GM18861 (cell line): ENCODE data around the gene NPHS2.
"Not testable (repeated sequence)": the region's sequence is repeated elsewhere in the genome, so short reads cannot be mapped to it uniquely, and the experiment has no call there.

ENCODE experiments used
- ATAC-seq: cut with Tn5 transposase; IDR thresholded peaks from one replicate; pipeline ENCODE4 v1.9.1; 2021; ENCODE audit not compliant: unreplicated experiment

Gene NPHS2

DNA sequence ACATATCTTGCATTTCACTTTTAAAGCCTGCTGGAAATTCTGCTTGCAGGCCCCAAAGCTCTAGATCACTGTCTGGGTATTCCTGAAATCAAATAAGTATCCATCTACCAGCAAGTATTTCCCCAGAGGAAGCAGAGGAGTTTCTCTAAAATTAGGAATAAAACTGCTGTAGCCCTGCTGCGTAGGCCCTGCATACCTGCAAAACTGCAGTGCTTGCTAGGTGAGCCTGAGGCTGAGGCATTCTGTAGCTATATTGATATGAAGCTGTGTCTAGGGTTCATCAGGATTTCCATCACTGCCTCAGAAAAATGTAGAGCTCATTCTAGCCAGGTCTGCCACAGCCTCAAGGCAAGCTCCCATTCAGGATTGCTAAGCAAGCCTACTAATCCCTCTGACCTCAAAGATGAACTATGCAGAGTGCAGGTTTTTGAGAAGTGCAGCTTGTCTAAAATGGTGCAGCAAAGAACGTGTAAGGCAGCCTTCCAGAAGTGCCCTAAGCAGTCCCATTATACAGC lies 28.7 kb downstream of the NPHS2 start:
- ATAC-seq: no peak

GRCh38 chr1:179545321-179545720 lies 30.4 kb downstream of the NPHS2 start:
- no peak for ATAC-seq

- no peak for ATAC-seq
Measured at GRCh38 chr1:179541774-179542173, 34.0 kb downstream of the NPHS2 start.

DNA sequence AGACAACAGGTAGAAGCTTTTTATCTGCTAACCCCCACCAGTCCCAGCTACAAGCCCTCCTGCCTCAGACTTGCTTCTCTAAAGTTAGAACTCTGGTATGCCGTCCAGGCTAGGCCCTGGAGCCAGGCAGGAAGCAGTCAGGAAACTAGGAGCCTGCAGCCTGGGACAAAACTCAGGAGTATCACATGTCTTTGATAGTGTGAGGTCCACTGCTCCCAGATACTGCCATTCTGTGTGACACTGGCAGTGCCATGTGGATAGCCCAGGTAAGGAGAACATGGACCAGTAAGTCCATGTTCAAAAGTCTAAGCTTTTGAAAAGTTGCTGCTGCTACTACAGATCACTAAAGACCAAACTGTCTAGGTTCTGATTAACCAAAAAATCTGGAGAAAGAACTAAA lies 45.4 kb downstream of the NPHS2 start:
- no peak for ATAC-seq

GRCh38 chr1:179529482-179530195 lies 46.1 kb downstream of the NPHS2 start:
- no peak for ATAC-seq

- not testable (repeated sequence) for ATAC-seq
Measured at GRCh38 chr1:179518544-179518943, 57.2 kb downstream of the NPHS2 start.

GRCh38 chr1:179516976-179517705 lies 58.6 kb downstream of the NPHS2 start:
- ATAC-seq: no peak

- peak; percentile 89 for ATAC-seq
Measured at GRCh38 chr1:179510038-179510437, 65.7 kb downstream of the NPHS2 start.

DNA sequence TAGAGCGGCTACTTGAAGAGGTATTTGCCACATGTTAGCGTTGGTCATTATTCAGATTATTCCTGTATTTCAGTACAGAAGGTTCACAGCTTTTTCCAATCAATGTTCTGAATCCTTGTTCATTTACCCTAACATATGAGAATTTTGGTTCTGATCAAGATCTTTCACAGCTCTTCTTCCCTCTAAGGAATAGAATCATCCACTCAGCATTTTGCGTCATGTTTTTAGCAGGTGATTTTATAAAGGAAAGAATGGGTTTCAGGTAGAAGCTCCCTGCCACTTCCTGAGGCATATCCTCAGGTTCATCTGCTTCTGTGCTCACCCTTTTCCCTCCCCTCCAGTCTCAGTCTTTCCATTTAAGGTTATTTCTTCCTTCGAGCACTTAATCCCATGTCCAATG lies 66.4 kb downstream of the NPHS2 start:
- no peak for ATAC-seq

GRCh38 chr1:179506199-179506598 lies 69.5 kb downstream of the NPHS2 start:
- ATAC-seq: no peak
